ENCODE measurements around the gene NPC2. TPM values are rescaled to one million over a fixed set of nuclear protein-coding genes. Genes with fewer than 3 reads are reported as not detected.

Gene NPC2
- total RNA-seq: 435 and 461 TPM in 2 replicates

GRCh38 chr14:74492776-74493342 lies at the start of gene NPC2:
TSS of gene NPC2 (minus strand) at chr14:74493305. CDS start at chr14:74493274, 31 bp downstream.

GRCh38 chr14:74493343-74494261 lies 497 bp upstream of the NPC2 start, which contains the start of gene ISCA2:
TSS of gene ISCA2 (plus strand) at chr14:74493765. CDS start at chr14:74493775, 10 bp downstream.

Other genes starting within 250 kb of the NPC2 start
- gene ABCD4, start 190.4 kb downstream of the NPC2 start, total RNA-seq: 24.0 and 36.7 TPM in 2 replicates
- not detected in 2 replicates for gene VRTN, start 144.8 kb downstream of the NPC2 start, total RNA-seq
- gene SYNDIG1L, start 67.1 kb downstream of the NPC2 start, total RNA-seq: 0.13 and 2.5 TPM in 2 replicates
- gene ISCA2, start 460 bp upstream of the NPC2 start, total RNA-seq: 24.2 and 28.0 TPM in 2 replicates
- gene LTBP2, start 118.9 kb upstream of the NPC2 start, total RNA-seq: 52.7 and 110 TPM in 2 replicates
- gene AREL1, start 219.8 kb upstream of the NPC2 start, total RNA-seq: 27.7 and 38.0 TPM in 2 replicates
- gene FCF1, start 219.8 kb upstream of the NPC2 start, total RNA-seq: 26.4 and 31.5 TPM in 2 replicates

Data from epithelial cell of alveolus of lung (primary cell).